HepG2 (cell line): ENCODE data around the gene TBRG4. TPM values are rescaled to one million over a fixed set of nuclear protein-coding genes. Genes with fewer than 3 reads are reported as not detected.

Source experiments
- ATAC-seq: fragments of 200-7000 bp; cut with Tn5 transposase; 3 replicates; pipeline ENCODE4 v1.9.1; 2020; ENCODE audit warnings: mild to moderate bottlenecking, moderate library complexity
- BruUV-seq: library from RNA; stranded (reverse); fragments of 400-500 nt; replicated peaks from 2 replicates; lab custom pipeline; 2021; lab: Mats Ljungman, UMichigan
- CTCF ChIA-PET: fragments of 300-600 bp; formaldehyde crosslinking; extraction: SDS; loops from one replicate; lab custom pipeline; 2021; ENCODE audit warnings: low total read pairs, inconsistent platforms, low intra/inter-chr PET ratio; lab: Yijun Ruan, JAX
- POLR2A ChIA-PET: fragments of 350-600 bp; sonication (Branson Sonifier 250); formaldehyde crosslinking; loops from one replicate; lab custom pipeline; 2020; ENCODE audit warnings: antibody characterized with exemption, inconsistent platforms; lab: Yijun Ruan, JAX
- DNase-seq: peaks from one replicate; pipeline ENCODE4 v3.0.0-alpha.2; 2015; ENCODE audit warnings: low spot score
- FAIRE-seq: peaks from 3 replicates; lab custom pipeline; 2011; peaks lifted over from hg19 to GRCh38; lab: Jason Lieb, UNC
- H2AFZ ChIP-seq: one replicate; pipeline ENCODE4 v1.6.1; 2011; ENCODE audit warnings: low read length, inconsistent platforms
- H3K27ac ChIP-seq: fragments of 300-600 bp; 3 replicates; pipeline ENCODE4 v1.8.0; 2011; ENCODE audit warnings: mixed run types, mild to moderate bottlenecking, mixed read lengths, low read length, inconsistent platforms; ENCODE audit not compliant: insufficient read depth; ENCODE audit errors: extremely low read length
- H3K27me3 ChIP-seq, 2 experiments: fragments of 200-600 bp in 1 of 2; 2 replicates in 1 of 2; 3 replicates in 1 of 2; pipeline versions ENCODE4 v1.6.0 to v1.8.0; 2011; ENCODE audit warnings: low read length in 2 of 2, mild to moderate bottlenecking in 2 of 2, moderate library complexity in 2 of 2, inconsistent platforms in 1 of 2; ENCODE audit not compliant: insufficient read depth in 2 of 2, control insufficient read depth in 1 of 2
- H3K36me3 ChIP-seq, 2 experiments: fragments of 200-600 bp in 1 of 2; replicated peaks in 1 of 2; 2 replicates in 1 of 2; 3 replicates in 1 of 2; pipeline versions ENCODE4 v1.5.1 to v1.8.0; 2011; ENCODE audit warnings: low read length in 2 of 2, inconsistent platforms in 1 of 2; ENCODE audit not compliant: insufficient read depth in 2 of 2, control insufficient read depth in 1 of 2
- H3K4me1 ChIP-seq: 2 replicates; pipeline ENCODE4 v1.5.1; 2012; ENCODE audit warnings: low read length, inconsistent platforms; ENCODE audit not compliant: insufficient read depth
- H3K4me2 ChIP-seq: 2 replicates; pipeline ENCODE4 v1.6.0; 2011; ENCODE audit warnings: low read depth, low read length, inconsistent platforms
- H3K4me3 ChIP-seq, 3 experiments: fragments of 200-600 bp in 1 of 3; sonication (generic), shearing (Covaris generic) in 1 of 3; replicated peaks in 1 of 3; 2 replicates each; pipeline ENCODE4 v1.5.1; 2011 to 2016; ENCODE audit warnings: low read length in 3 of 3, inconsistent platforms in 2 of 3, low read depth in 2 of 3, mild to moderate bottlenecking in 2 of 3, control low read depth in 1 of 3, mixed read lengths in 1 of 3; ENCODE audit not compliant: insufficient read depth in 1 of 3
- H3K79me2 ChIP-seq: one replicate; pipeline ENCODE4 v1.6.1; 2011; ENCODE audit warnings: low read length, inconsistent platforms; ENCODE audit not compliant: insufficient read depth
- H3K9ac ChIP-seq: 2 replicates; pipeline ENCODE4 v1.6.0; 2011; ENCODE audit warnings: mild to moderate bottlenecking, low read depth, low read length, inconsistent platforms; ENCODE audit not compliant: insufficient read depth
- H3K9me3 ChIP-seq: 2 replicates; pipeline ENCODE4 v1.5.1; 2012; ENCODE audit warnings: mild to moderate bottlenecking, low read length
- H4K20me1 ChIP-seq: 2 replicates; pipeline ENCODE4 v1.6.0; 2011; ENCODE audit warnings: inconsistent platforms, mild to moderate bottlenecking, low read length, moderate library complexity; ENCODE audit not compliant: insufficient read depth
- BHLHE40 ChIP-seq: IDR thresholded peaks from 2 replicates; pipeline ENCODE4 v1.6.1; 2011; ENCODE audit warnings: low read length, improper control_type of control experiment
- CAMTA2 ChIP-seq: sonication (generic); formaldehyde crosslinking; IDR thresholded peaks from 2 replicates; pipeline ENCODE4 v1.4.0; 2020; ENCODE audit warnings: mild to moderate bottlenecking, missing genetic modification reagents, borderline replicate concordance
- EED ChIP-seq: sonication (generic); formaldehyde crosslinking; IDR thresholded peaks from 2 replicates; pipeline ENCODE4 v1.5.0; 2020; ENCODE audit warnings: mild to moderate bottlenecking, missing genetic modification reagents
- GLI4 ChIP-seq: sonication (generic); formaldehyde crosslinking; IDR thresholded peaks from 2 replicates; pipeline ENCODE4 v1.5.1; 2020; ENCODE audit warnings: missing genetic modification reagents, mild to moderate bottlenecking, moderate library complexity, borderline replicate concordance
- GTF3A ChIP-seq: sonication (generic); formaldehyde crosslinking; conservative IDR thresholded peaks from 2 replicates; pipeline ENCODE4 v1.4.0; 2020; ENCODE audit warnings: mild to moderate bottlenecking, missing genetic modification reagents
- MEIS1 ChIP-seq: sonication (generic); formaldehyde crosslinking; IDR thresholded peaks from 2 replicates; pipeline ENCODE4 v1.9.0; 2021; ENCODE audit warnings: mild to moderate bottlenecking, missing genetic modification reagents, moderate library complexity, borderline replicate concordance
- SSRP1 ChIP-seq: IDR thresholded peaks from 2 replicates; pipeline ENCODE4 v1.6.1; 2016; ENCODE audit warnings: control low read depth
- WIZ ChIP-seq: sonication (generic); formaldehyde crosslinking; IDR thresholded peaks from 2 replicates; pipeline ENCODE4 v1.5.1; 2020; ENCODE audit warnings: mild to moderate bottlenecking, missing genetic modification reagents
- YEATS4 ChIP-seq: sonication (generic); formaldehyde crosslinking; IDR thresholded peaks from 2 replicates; pipeline ENCODE4 v1.4.0; 2020; ENCODE audit warnings: missing genetic modification reagents, borderline replicate concordance
- ZBTB26 ChIP-seq: IDR thresholded peaks from 2 replicates; pipeline ENCODE4 v1.6.1; 2016; ENCODE audit warnings: missing compliant biosample characterization, missing genetic modification reagents, borderline replicate concordance
- ZBTB3 ChIP-seq: sonication (generic); formaldehyde crosslinking; IDR thresholded peaks from 2 replicates; pipeline ENCODE4 v1.4.0; 2020; ENCODE audit warnings: low read depth, mild to moderate bottlenecking, moderate library complexity, missing genetic modification reagents, borderline replicate concordance
- ZNF672 ChIP-seq: sonication (generic); formaldehyde crosslinking; IDR thresholded peaks from 2 replicates; pipeline ENCODE4 v1.8.1; 2022; ENCODE audit warnings: missing genetic modification reagents
- ZNF768 ChIP-seq: sonication (generic); formaldehyde crosslinking; IDR thresholded peaks from 2 replicates; pipeline ENCODE4 v1.4.0; 2020; ENCODE audit warnings: missing genetic modification reagents
- ZSCAN9 ChIP-seq: IDR thresholded peaks from 2 replicates; pipeline ENCODE4 v1.6.1; 2016; ENCODE audit warnings: borderline replicate concordance
- WGBS: methylation state at CpG from one replicate; pipeline ENCODE4 v1.1.6; 2017; ENCODE audit warnings: low lambda C conversion rate; 5-methylcytosine and 5-hydroxymethylcytosine counted together
- in situ Hi-C: cut with HindIII; loops from 2 replicates; pipeline ENCODE4 v1.10.0; 2017; ENCODE audit warnings: low pct_unique_long_range_greater_than_20kb; ENCODE audit not compliant: extremely low pct_ligation_motif_present
- intact Hi-C: fragments of 100-400 bp; cut with micrococcal nuclease; formaldehyde crosslinking; loops from one replicate; pipeline ENCODE4 v1.10.0; 2022; ENCODE audit not compliant: unreplicated experiment
- polyA plus RNA-seq, 8 experiments: library from polyadenylated mRNA; depleted of rRNA in 3 of 8; stranded (reverse) in 7 of 8; unstranded in 1 of 8; fragments of >200 nt; fragmentation: Illumina TruSeq in 4 of 8; extraction: Trizol in 4 of 8; gene quantifications; 2 replicates each; pipeline versions ENCODE4 v1.2.1 to v1.2.3, GENCODE V29; 2011 to 2016; ENCODE audit warnings: low read depth in 4 of 8, missing spikeins in 1 of 8, mixed read lengths in 1 of 8; ENCODE audit not compliant: insufficient read depth in 1 of 8
- total RNA-seq, 5 experiments: library from RNA; depleted of rRNA; stranded (reverse); fragments of >200 nt; fragmentation: Illumina TruSeq; extraction: Trizol; gene quantifications; 2 replicates each; pipeline ENCODE4 v1.2.3, GENCODE V29; 2016; ENCODE audit warnings: low read depth in 1 of 5
- TF ChIP-seq, protein P1 (sequence below): sonication (generic); formaldehyde crosslinking; IDR thresholded peaks from 2 replicates; pipeline ENCODE4 v1.8.1; 2022; ENCODE audit warnings: low read depth, mild to moderate bottlenecking, missing genetic modification reagents

TBRG4 gene
- total and polyA plus RNA-seq, 2 of the 13 experiments (the other 11 are each of a cell fraction or from before 2014, with no cell fraction given): 87.8 to 107 TPM

GRCh38 chr7:45092100-45092930, 19.2 kb downstream of the TBRG4 start:
- POLR2A ChIA-PET: interaction anchor here (0.9 kb wide), 1 partner anchor 12 kb away, joined by 3 read pairs; no protein-coding TSS in a partner anchor
- no peak overlapping the region for H2AFZ ChIP-seq
- FAIRE-seq (no peak), ATAC-seq (no peak), DNase-seq (no peak)
- H3K9ac ChIP-seq: no peak overlapping the region
- no peaks in the 10 kb centered on the region for H3K79me2 ChIP-seq
- intact Hi-C loops (no loop called here), in situ Hi-C loops (no loop called here)
- H3K9me3 ChIP-seq: no peaks in the 10 kb centered on the region
- peaks cover 9% of the 10 kb centered on the region; the same call in 1 of the 2 replicates for H3K4me1 ChIP-seq
- H3K27ac ChIP-seq: no peak overlapping the region
- H3K36me3 ChIP-seq: no peaks in the 10 kb centered on the region
- no peak overlapping the region for H3K4me2 ChIP-seq
- 26% methylated on average over 7 of the region's 7 CpGs for WGBS
- H3K27me3 ChIP-seq: no peaks in the 10 kb centered on the region; a peak in 2 of 5 replicates
- no peak overlapping the region for H3K4me3 ChIP-seq
- no peaks in the 10 kb centered on the region for H4K20me1 ChIP-seq
- CTCF ChIA-PET: no interaction called here
- no TSS peak for BruUV-seq
- TF ChIP-seq ZSCAN9 (CRISPR knock-in tag) (no peak), ZBTB26 (CRISPR knock-in tag) (no peak), BHLHE40 (no peak), CAMTA2 (no peak), SSRP1 (CRISPR knock-in tag) (no peak), ZNF768 (CRISPR knock-in tag) (no peak), ZBTB3 (CRISPR knock-in tag) (no peak), WIZ (CRISPR knock-in tag) (no peak), ZNF672 (CRISPR knock-in tag) (no peak), MEIS1 (CRISPR knock-in tag) (no peak), EED (CRISPR knock-in tag) (no peak), GLI4 (CRISPR knock-in tag) (no peak), YEATS4 (CRISPR knock-in tag) (no peak), GTF3A (no peak)
- TF ChIP-seq, protein P1, sequence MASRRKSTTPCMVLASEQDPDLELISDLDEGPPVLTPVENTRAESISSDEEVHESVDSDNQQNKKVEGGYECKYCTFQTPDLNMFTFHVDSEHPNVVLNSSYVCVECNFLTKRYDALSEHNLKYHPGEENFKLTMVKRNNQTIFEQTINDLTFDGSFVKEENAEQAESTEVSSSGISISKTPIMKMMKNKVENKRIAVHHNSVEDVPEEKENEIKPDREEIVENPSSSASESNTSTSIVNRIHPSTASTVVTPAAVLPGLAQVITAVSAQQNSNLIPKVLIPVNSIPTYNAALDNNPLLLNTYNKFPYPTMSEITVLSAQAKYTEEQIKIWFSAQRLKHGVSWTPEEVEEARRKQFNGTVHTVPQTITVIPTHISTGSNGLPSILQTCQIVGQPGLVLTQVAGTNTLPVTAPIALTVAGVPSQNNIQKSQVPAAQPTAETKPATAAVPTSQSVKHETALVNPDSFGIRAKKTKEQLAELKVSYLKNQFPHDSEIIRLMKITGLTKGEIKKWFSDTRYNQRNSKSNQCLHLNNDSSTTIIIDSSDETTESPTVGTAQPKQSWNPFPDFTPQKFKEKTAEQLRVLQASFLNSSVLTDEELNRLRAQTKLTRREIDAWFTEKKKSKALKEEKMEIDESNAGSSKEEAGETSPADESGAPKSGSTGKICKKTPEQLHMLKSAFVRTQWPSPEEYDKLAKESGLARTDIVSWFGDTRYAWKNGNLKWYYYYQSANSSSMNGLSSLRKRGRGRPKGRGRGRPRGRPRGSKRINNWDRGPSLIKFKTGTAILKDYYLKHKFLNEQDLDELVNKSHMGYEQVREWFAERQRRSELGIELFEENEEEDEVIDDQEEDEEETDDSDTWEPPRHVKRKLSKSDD (CRISPR knock-in tag): no peak
